GM18498 (cell line): ENCODE data around the gene SOCS3.

ENCODE experiments used
- ATAC-seq: cut with Tn5 transposase; IDR thresholded peaks from one replicate; pipeline ENCODE4 v1.9.1; 2021; ENCODE audit warnings: mild to moderate bottlenecking, moderate library complexity; ENCODE audit not compliant: unreplicated experiment

Gene SOCS3

DNA sequence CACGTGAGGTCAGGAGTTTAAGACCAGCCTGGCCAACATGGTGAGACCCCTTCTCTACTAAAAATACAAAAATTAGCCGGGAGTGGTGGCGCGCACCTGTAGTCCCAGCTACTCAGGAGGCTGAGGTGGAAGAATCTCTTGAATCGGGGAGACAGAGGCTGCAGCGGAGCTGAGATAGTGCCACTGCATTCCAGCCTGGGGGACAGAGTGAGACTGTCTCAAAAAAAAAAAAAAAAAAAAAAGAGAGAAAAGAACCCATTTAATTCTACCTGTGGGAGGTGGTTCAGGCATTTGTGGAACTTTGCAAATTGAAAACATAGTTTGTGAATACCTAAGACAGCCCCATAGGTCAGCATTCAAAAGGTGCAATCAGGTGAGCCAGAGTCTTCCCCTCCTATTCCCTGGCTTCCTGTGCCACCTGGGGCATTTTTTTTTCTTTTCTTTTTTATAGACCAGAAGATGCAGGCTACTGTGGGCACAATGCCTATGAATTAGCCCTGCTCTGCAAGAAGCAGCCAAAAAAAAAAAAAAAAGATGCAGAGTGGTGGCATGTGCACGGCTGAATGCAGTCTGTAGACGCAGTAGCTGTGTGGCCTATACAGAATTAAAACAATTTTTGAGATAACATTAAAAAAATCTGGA is 9.1 kb upstream of the SOCS3 start:
- ATAC-seq, result no peak

DNA sequence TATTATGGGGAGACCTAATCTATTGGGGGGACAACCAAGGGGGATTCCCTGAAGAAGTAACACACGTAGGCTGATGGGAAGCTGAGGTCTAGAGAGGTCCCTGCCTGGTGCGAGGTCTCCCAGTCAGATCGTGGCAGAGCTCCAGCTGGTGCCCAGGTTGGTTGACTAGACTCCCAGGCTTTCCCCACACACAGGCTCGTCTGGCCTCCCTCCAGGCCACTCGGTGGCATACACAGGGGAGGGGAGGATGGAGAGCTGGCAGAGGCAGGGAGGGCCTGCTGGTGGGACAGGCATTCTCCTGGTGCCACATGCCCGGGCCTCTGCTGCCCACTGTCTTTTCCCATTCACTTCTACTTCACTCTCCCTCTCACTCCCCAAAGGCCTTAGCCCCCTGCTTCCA is 8.5 kb upstream of the SOCS3 start:
- no peak for ATAC-seq

DNA sequence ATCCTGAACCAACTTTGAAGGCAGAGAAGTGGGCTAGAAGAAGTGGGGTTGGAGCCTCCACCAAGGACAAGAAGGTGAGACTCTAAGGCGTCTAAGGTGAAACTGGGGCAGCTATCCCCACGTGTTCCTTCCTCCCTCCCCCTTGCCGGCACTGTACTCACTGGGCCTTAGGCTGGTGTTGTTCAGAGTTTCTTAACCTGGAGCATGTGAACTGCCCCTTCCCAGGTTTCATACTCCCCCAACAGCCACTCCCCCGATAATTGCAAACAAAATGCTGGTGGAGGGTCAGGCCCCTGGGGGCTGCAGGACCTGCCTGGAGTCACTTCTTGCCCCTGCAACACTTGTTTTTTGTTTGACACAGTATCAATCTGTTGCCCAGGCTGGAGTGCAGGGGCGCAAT is 7.3 kb upstream of the SOCS3 start:
- no peak for ATAC-seq

DNA sequence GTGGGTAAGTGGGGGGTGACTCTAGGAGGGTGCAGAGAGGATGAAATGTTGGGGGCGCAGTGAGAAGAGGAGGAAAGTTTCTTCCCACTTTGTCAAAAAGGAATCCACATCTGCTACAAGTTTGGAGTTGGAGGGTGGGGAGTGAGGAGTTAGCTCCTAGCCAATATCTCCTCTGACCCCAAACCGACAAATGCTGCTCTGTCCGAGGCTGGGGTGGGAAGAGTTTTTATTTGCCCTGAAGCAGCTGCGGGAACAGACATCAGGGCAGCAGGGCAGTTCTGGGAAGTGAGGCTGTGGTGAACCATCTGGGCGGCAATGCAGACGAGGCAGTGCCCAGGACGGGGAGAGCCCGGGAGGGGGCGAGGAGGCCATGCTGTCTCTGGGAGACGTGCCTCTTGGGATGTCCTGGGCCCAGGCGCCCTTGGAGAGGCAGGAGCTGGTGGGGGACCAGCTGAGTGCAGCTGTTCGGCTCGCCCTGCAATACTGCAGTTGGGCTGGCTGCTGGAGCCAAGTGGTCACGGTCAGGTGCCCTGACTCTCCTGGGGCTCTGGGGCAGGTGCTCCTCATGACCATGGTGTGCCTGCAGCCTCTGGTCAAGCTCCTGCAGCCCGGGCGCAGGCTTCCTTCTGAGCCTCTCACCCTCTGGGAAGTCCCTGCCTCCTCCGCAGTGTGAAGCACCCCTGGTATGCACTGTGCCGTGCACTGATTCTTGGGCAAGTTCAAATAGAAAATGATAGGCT is 6.4 kb upstream of the SOCS3 start:
- no peak for ATAC-seq

DNA sequence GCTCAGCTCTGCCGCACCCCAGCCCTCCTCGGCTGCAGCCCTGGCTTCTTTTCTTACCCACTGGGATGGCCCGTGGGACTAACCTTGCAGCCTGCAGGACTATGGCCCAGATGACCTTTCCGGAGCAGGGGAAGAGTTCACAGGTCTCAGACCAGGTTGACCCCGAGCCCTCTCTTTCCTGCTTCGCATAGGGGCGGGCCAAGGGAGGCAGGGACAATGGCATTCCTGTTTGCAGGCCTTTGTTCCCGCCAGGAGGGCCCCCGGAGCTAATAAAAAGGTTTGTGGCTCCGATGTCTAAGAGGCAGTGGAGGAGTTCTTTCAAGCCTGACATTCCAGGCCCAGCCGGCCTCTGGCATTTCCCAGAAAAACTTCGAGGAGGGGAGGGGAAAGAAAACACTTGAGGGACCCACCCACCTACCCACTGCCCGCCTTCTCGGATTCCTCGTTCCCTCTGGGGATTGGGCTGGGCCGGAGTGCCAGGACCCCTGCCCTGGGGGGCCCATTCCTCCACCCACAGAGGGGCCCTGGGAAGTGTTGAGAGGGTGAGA is 5.8 kb upstream of the SOCS3 start:
- no peak for ATAC-seq

DNA sequence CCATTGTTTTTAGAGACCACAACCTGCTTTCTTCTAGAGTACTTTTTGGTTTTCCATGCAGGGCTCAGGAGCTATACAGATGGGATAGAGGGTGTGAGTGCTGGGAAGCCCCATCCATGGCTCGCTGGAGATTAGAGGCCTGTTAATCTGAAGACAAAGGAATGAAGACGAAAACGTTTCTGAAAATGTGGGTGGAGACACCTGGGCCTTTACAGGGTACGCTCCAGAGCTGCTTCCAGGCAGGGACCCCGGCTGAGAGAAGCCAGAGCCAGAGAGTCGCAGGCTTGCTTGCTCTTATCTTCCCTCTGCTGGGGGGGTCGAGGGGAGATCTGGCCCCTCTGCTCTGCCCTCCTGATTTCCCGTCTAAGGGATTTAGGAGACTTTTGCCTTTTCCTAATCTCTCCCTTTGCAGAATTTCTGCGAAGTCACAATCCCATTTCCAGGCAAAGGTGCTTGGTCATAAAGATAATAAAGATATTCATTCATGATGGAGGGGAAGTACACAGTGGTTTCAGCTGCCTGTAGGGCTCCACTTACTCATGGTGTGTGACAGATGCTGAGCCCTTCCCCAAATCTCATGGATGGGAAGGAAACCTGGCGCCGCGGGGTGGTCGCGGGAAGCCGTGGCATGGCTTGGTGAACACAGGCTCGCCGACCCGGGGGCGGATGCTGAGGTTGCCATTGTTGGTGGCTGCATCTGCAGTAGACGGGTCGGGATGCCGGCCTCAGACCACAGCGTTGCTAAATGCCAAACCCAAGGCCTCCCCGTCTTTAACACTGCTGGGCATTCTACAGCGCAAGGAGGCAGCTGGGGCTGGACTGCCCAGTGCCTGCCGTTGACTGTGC is 4.8 kb upstream of the SOCS3 start:
- no peak for ATAC-seq

DNA sequence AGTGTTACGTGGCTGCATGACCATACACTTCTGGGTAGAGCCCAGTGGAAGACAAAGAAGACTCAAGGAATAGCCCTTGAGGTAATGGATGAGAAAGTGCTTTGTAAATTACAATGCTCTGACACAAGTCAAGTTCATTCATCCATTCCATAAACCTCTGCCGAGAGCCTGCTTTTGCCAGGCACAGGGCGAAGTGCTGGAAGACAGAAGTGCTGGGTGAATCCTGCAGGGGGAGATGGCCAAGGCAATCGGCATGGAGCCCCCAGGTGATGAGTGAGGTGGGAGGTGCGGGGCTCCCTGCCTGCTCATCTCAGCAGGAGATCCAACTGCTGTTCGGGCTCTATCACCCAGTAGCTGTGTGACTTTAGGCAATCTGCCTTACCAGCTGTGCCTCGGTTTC is 2.8 kb upstream of the SOCS3 start:
- no peak for ATAC-seq

DNA sequence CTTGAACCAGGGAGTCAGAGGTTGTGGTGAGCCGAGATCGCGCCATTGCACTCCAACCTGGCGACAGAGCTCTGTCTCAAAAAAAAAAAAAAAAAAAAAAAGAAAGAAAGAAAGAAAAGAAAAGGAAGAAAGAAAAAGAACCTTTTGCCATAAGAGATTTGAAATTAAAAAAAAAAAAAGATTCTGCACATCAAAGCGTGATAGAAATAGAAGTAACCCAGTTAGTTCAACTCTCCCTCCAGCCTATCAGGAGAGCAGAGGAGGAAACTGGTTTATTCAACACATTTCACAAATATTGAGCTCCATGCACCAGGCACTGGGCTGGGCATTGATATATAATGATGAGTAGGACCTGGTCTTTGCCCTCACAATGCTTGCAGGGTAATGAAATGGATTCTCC is 2.4 kb upstream of the SOCS3 start:
- no peak for ATAC-seq

DNA sequence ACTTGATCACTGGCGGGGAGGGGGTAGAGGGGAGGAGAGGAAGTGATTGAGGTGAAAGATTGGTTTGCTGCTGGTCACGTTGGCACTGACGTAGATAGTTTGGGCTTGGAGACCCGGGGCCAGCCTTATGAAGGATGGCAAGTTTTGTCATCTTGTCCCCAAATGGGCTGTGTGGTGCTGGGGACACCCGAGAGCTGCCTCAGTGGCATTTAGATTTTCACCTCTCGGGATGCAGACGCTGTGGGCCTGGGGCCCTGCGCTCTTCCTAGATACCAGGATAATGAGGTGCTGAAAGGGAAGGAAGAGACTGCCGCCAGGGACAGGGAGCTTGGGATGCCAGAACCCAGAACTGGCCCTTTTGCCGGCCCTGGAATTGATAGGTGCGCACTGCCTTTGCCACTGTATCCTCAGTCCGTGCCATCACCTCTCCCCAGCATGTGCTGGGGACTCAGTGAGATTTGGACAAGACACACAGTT is 1.4 kb upstream of the SOCS3 start:
- ATAC-seq, result no peak

DNA sequence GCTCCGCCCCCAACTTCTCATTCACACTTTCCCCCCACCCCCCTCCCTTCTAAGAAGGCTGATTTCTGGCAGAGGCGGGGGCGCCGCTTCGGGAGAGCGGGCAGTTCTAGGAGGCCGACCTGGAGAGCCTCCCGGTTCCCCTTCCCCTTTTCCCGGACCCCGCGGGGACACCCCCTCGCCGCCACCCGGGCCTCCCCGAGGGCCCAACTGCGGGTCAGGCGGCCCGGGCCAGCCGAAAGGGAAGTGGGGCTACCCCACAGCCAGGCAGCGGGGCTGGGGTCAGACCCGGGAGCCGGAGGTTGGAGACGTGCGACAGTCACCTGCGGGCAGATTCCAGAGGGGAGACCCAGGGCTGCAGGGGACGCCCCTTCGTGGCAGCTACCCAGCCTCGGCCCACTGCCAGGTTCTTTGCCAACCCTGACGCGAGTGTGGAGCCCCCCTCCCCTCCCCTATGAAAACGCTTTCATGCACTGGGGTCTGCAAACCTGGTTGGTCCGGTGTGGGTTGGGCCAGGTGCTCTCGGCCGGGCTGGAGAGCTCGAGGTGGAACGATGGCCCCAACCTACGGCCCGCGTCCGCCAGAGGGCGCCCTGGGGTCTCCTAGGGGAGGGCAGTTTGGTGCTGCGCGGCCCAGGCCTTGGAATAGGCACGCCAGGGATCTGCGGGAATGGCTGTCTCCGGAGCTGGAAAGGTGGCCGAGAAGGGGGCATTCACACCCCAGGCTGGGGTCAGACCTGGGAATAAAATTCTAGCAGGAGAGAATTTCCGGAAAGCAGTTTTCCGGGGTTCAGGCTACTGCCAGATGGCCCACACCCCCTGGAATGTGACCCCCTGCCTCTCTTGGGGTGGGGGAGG is 721 bp upstream of the SOCS3 start:
- ATAC-seq, result peak; percentile 16

DNA sequence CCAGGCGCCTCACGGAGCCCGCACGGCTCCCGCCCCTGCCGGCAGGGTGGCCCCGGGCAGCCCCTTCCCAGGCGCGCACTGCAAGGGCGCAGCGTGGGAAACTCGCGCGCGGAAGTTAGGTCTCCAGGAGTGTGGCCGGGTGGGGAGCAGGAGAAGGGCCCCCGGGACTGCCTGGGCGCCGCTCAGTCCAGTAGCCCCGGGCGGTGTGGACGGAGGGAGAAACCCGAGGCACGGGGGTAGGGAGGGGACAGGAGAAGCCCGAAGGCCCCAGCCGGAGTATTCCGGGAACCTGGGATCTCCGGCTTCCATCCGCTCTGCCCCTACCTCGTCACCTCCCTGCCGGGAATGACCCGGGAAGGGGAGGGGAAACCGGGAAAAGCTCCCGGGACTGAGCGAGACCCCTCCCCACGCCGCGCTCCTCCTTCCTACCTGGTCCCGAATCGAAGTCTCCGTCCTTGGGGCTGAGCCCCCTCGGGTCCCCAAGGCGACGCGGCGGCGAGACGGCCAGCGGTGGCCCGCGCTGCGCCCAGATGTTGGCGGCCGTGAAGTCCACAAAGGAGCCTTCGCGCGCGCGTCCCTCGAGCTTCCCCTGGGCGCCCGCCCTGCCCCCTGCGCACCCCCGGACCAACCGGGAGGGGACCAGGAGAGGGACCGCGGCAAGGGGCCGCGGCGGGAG is 418 bp downstream of the SOCS3 start:
- ATAC-seq, result no peak

DNA sequence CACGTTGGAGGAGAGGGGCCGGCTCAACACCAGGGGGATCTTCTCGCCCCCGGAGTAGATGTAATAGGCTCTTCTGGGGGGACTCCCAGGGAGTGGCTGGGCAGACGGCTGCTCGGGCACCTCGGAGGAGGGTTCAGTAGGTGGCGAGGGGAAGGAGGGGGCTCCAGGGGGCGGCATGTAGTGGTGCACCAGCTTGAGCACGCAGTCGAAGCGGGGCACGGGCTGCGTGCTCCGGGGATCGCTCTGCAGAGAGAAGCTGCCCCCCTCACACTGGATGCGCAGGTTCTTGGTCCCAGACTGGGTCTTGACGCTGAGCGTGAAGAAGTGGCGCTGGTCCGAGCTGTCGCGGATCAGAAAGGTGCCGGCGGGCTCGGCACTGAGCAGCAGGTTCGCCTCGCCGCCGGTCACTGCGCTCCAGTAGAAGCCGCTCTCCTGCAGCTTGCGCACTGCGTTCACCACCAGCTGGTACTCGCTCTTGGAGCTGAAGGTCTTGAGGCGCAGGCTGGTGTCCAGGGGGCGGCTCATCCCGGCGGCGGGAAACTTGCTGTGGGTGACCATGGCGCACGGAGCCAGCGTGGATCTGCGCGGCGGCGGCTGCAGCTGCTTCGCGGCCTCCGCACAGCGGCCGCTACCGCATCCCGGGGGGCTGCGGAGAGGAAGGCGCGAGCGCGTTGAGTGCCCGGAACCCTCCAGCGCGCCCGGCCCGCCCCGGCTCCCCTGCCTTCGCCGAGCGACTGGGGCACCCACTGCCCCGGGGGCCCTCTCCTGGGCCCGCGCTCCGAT is 1.1 kb downstream of the SOCS3 start:
- no peak for ATAC-seq

DNA sequence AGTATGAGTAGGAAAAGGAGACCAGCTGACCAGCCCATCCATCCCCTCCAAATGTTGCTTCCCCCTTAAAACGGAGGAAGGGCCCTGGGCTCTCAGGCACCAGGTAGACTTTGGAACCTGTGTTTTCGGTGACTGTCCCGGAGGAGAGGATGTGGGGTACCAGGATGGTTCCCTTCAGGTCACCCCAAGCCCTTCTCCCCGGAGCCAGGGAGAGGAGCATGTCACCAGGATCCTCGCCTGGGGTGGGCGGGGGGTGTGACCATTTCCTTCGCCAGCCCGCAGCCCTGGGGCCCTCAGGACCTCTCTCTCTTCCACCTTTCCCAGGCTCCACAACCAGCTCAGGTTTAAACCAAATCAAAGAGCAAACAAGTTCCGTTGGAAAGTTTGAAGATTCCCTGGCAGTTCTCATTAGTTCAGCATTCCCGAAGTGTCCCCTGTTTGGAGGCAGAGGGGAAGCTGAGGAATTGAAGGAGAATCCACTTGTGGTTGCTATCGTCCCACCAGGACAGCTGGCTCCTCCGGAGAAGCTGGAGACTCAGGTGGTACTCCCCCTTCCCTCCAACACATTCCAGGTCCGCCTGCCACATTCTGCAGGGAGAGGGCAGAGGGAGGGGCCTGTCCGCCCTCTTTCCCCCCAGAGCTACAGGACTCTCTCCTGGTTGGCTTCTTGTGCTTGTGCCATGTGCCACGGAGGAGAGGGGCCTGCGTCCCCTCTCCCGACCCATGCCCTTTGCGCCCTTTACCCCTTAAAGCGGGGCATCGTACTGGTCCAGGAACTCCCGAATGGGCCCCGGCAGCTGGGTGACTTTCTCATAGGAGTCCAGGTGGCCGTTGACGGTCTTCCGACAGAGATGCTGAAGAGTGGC is 2.0 kb downstream of the SOCS3 start:
- ATAC-seq, result no peak

DNA sequence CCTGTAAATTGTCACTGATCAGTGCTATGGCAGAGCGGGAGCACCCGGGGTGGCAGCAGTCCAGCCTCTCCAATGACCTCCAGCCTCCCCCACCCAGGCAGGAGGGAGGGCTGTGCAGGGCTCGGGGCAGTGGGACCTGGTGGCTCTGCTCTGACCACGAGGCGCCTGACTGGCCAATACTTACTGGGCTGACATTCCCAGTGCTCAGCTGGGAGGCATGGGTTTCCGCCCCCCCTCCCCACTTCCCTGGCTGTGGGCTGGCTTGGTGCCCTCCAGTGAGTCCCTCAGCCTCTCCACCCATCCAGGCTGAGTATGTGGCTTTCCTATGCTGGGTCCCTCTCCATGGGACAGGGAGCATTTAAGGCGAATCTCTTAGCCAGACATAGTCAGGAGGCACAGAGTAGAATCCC is 2.7 kb downstream of the SOCS3 start:
- ATAC-seq, result no peak

DNA sequence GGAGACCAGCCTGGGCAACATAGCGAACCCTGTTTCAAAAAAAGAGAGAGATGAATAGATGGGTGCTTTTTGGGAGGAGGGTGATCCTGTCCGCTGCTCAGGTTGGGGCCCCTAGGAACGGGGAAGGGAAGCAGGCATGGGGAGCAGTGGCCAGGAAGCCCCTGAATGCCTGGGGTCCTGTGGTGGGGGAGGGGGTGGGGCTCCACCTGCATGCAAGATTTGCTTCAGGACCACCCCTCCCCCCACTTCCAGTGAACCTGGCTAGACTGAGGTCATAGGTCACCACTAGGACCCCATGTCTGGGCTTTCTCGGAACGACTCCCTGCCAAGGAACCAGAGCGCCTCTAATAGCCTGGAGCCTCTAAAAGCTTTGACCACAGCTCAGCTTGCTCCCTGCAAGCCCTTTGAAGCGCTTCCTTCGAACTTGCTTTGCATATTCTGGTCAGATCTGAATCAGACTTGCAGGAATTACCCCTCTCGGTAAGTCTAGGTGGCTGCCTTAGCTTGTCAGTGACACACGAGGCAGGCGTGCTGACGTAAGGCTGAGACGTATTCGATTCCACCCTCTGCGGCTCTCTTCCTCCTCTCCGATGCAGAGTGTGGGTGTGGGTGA is 3.7 kb downstream of the SOCS3 start:
- peak; percentile 60 for ATAC-seq

DNA sequence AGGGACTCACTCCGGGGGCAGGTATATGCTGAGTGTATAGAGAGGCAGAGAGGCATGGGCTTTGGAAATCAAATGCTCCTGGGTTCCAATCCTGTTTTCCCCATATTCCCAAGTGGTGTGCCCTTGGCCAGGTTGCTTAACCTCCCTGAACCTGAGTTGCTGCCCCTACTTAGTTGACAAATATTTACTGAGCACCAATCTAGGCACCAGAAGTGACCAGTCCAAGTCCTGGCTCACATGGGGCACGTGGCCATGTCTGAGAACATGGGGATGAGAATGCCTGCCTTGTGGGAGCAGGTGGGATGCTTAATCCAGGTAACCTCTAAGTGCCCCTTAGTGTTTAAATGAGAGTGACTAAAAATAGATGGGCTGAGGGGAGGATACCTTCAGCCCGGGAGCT is 4.2 kb downstream of the SOCS3 start:
- no peak for ATAC-seq

DNA sequence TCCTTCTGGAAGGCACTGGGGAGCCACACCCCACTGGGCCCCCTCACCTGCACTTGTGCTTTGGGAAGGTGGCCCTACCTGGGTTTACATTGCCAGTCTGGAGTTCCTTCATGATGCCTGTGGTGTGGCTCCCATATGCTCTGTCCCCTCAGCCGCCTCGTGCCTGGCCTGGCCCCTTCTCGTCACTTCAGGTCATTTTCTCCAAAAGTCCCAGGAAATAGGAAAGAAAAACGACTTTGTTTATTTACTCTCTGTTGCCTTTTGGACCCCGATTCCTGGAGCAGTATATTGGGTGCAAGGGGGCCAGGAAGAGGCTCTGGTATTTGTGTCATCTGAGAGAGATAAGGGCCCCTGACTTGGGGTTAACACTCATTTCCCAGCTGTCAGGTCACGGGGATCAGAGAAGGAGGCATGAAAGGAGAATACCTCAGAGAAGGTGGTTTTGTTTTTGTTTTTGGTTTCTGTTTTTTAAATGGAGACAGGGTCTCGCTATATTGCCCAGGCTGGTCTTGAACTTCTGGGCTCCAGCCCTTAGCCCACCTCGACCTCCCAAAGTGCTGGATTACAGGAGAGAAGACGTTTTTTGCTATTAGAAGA is 4.7 kb downstream of the SOCS3 start:
- no peak for ATAC-seq
